Liver (tissue), 3 donors: ENCODE measurements around the gene SGO2.

Source experiments
- ATF3 ChIP-seq: IDR thresholded peaks from 2 replicates; pipeline ENCODE4 v1.6.1; 2016; ENCODE audit warnings: antibody characterized with exemption
- CTCF ChIP-seq: fragments of 150-350 bp; IDR thresholded peaks from 2 replicates; pipeline ENCODE4 v1.5.1; 2017; ENCODE audit warnings: improper control_type of control experiment, low read depth, low read length; ENCODE audit not compliant: missing input control
- TF ChIP-seq, protein P1 (sequence below): IDR thresholded peaks from 2 replicates; pipeline ENCODE4 v1.6.1; 2016; ENCODE audit warnings: antibody characterized with exemption
- donor health status: healthy.
- donor health status: healthy.

GRCh38 chr2:200602584-200602983 is 76.6 kb downstream of the SGO2 start:
- TF ChIP-seq CTCF (no peak), ATF3 (no peak)
- TF ChIP-seq, protein P1, sequence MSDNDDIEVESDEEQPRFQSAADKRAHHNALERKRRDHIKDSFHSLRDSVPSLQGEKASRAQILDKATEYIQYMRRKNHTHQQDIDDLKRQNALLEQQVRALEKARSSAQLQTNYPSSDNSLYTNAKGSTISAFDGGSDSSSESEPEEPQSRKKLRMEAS: no peak
